Stimulated activated CD4-positive, alpha-beta T cell treated with anti-CD3 and anti-CD28 coated beads, Interleukin-12 subunit alpha, Interleukin-12 subunit beta, amount 100 ng/mL, for 48 hours (primary cell): ENCODE results near the gene KLHL36.

ENCODE experiments used
- DNase-seq, 3 donors: peaks; one replicate each; pipeline ENCODE4 v3.0.0-alpha.2; 2020; ENCODE audit warnings: low read depth in 2 of 3, low spot score in 1 of 3

The KLHL36 gene

DNA sequence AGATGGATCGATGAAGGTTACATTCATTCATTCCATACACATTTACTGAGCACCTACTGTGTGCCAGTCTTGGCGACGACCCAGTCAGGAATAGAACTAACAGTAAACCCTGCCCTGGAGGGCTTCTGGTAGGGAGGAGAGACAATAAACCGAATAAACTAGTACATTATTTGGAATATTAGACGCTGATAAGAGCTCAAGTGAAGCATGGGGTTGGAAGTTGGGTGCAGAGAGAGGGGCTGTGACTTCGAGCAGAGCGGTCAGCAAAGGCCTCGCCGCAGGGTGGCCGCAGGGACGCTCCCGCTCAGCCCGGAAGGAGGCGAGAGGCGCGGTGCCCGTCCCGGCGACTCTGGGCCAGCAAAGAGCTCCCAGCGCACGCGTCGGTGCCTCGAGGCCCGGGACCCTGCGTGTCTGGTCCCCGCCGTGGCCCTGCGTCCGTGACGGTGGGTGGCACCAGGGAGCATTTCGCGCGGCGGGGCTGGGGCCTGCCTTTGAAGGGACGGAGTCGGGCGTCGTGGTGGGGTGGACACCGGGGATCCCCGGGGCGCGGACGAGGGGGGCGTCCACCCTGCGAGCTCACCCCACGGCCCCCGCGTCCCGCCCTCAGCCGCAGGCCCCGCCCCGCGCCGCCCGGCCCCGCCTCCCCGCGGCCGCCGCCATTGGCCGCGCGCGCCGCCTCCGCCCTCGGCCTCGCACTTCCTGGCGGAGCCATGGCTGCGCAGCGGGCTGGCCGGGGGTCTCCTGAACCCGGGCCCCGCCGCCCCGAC, at the start of gene KLHL36:
Gene KLHL36, plus strand, starts transcription at position 684 of the 767 bp plus-strand sequence. CDS start 2,357 bp downstream, outside the sequence.
- DNase-seq = peak in 2 of 3 donors; percentile 59 to 61

DNA sequence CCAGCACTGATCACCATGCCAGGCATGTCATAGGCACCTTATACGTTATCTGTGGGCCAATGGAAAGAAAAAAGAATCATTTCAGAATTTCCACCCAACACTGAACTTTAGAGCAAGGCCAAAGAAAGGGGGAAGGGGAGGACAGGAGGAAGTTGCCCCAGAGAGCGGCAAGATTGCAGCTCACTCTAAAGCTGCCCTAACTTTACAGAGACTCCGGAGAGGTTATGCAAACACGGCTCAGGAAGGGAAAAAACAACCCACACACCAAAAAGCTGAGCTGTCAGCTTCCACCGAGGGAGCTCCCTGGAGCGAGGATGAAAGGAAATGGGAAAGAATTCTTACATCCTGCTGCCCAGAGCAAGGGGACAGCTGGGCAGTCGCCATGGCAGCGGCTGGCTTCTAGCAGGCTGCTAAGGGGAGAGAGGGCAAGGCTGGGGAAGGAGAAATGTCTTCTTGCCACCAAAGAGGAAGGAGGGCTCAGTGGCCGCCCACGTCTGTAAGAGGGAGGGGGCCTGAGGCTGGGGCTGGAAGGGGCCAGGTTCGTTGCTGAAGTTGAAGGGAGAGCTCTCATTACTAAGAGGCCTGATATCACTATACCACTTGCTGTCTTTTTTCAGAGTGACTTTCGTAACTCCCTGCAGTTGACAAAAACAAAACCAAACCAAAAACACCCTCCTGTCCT, 48.6 kb upstream of the KLHL36 start:
- DNase-seq = peak; percentile 62 to 73 (median 66)

DNA sequence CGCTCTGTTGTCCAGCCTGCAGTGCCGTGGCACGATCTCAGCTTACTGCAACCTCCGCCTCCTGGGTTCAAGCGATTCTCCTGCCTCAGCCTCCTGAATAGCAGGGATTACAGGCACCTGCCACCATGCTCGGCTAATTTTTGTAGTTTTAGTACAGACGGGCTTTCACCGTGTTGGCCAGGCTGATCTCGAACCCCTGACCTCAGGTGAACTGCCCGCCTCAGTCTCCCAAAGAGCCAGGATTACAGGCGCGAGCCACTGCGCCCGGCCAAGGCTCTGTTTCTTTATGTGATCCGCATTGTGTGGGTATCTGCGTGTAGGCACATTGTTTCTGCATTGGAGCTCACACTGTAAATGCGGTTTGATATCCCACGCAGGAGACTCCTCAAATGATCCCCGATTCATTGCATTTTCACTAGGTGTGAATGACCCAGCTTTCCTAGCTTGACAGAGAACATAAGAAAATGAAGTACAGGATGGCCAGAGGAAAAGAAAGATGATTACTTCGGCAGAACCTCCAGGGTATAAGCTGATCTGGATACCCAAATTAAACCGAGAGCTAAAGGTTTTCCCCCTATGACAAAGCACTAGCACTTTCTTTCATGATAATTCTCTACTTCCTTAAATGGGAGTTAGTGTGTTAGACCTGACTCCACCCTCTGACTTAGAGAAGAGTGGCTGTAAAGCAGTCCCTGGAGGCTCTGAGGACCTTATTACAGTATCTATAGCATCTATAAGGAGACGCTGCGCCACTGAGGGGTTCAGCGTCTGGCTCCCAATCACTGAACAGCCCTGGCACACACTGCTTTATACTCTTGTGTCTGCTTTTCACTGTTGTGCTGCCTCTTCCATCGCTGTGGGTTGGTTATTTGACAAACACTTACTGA, 47.7 kb upstream of the KLHL36 start:
- no peak for DNase-seq

DNA sequence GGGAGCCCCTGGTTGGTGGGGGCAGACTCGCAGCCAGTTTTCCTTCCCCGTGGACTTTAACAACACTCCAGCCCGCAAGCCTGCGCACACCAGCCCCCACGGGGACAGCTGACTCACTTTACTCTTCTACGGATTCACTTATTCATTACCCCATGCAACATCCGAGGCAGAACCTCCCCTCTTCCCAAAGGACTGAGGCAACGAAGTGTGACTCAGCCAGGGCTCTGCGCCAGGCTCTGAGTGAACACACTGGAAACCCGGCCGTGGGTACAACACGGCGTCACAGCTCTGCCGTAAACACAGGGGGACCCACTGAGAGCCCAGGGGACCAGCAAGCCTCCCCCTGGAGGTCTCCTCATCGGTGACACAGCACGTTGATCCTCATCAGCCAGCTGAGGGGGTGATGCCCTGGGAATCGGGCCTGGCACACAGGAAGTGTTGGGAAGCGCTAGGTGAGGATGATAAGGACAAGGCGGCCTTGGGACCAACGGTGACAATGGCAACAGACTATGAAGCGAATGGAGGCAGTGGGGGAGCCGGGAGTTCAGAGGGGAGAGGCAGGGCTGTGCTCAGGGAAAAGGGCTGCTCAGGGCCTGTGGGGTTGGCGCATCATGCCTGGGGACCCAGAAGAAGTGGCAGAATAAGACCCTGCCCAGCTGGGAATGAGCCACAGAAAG, 45.0 kb upstream of the KLHL36 start:
- DNase-seq = no peak

DNA sequence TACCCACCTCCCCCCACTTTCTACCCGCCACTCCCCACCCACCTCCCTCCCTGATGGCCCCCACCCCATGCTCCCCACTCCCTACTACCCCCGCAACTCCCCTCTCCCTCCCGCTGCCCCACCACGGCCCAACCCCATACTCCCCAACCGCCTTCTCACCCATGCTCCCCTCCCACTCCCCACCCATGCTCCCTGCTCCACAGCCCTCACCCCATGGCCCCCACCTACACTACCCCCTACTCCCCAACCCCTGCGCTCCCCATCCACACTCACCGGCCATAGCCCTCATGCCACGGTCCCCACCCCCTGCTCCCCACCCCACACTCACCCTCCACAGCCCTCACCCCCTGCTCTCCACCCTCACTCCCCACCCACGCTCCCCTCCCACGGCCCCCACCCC, 44.4 kb upstream of the KLHL36 start:
- no peak for DNase-seq

DNA sequence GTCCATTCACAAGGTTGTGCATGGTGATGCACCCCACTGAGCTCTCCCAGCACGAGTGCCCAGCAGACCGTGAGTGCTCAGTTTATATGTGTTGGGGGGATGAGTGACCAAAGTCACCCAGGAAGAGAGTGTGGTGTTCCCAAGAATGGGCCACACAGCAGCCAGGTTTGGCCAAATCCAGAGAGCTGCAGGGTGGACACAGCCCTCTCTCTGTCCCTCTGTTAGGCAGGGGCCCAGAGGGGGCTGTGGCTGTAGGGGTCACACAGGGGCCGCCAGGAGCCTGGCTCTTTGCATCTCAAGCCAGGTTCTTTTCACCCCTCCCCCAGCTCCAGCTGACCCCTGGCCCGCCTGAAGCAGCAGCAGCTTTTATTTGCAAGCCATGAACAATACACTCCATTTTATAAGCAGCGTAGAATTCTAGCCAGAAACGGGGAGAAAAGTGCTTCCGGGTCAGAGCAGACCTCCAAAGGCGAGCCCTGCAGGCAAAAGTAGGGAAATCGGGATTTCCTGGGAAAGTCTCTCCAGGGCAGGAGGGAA, 43.8 kb upstream of the KLHL36 start:
- DNase-seq = no peak

DNA sequence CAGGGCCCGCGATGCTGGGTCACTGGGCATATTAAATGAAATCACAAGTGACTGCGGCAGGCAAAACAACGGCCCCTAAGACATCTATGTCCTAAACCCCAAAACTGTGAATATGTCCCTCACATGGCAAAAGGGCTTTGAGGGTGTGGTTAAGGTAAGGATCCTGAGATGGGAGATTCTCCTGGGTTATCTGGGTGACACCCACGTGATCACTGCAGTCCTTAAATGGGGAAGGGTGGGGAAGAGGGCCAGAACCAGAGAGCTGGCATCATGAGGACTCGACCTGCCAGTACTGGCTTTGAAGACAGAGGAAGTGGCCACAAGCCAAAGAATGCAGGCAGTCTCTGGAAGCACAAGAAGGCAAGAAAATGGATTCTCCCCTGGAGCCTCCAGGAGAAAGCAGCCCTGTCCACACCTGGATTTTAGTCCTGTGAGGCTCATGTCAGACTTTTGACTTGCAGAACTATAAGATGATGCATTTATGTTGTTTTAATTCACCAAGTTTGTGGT, 42.9 kb upstream of the KLHL36 start:
- DNase-seq = no peak

DNA sequence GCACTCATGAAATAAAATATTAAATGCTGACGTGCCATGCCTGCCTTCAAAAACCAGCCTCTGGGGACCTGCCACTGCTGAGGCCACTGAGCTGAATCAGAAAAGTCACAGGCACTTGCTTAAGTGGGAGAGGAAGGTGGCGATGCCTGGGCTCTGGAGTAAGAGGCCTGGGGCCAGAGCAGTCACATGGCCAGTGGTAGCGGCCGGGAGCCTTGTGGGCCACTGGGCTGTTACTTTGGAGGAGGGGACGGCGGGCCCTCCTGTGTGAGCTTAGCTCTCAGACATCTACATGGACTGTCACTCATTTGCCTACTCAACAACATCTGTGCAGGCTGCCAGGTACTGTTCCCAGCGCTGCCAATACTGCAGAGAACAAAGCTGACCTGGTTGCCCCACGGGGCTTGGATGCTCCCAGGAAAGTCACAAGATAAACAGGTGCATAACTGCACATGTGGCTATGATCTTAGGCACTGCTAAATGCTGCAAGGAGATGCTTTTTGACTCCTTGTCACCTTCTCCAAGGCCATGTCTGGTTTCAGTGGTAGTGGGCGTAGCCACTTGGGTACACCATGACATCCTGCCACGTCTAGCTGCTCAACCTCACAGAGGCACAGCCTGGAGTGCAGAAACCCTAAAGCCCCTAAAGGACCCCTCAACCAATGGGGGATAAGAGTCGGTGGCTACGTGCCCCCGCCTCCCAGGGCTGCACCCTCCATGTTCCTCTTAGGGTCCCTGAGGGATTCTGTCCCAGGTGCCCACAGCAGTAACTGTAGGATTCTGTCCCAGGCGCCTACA, 42.0 kb upstream of the KLHL36 start:
- no peak for DNase-seq

DNA sequence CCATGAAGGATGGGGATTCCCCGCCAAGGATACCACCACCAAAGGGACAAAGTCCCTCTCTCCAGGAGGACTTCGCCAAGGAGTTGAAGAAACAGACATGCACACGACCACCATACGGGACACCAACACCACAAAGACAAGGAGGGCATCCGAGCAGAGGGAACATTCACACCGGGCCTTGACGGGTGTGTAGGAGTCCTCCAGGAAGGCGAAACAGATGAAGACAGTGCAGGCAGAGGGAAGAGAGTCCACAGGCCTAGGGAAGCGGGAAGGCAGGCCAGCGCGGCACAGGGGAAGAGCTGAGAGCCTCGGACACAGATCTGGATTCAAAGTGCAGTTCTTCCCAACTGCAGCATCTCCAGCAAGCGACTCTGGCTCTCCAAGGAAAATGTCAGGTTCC, 41.2 kb upstream of the KLHL36 start:
- no peak for DNase-seq

DNA sequence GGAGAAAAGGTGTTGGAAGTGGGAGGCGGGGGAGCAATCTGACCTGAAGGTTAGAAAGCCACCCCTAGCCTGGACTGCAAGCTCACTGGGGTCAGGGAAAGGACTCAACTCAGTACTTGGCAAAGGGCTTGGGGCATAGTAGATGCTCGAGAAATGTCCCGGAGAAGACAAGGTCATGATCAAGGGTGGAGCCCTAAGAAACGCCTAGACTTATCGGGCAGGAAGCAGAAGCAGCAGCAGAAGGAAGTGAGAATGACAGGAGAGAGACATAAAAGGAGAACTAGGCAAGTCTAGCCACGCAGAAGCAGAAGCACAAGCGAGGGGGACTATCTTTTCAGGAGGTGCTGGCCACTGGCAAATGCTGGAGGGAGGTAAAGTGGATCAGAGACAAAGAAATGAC, 40.6 kb upstream of the KLHL36 start:
- no peak for DNase-seq

DNA sequence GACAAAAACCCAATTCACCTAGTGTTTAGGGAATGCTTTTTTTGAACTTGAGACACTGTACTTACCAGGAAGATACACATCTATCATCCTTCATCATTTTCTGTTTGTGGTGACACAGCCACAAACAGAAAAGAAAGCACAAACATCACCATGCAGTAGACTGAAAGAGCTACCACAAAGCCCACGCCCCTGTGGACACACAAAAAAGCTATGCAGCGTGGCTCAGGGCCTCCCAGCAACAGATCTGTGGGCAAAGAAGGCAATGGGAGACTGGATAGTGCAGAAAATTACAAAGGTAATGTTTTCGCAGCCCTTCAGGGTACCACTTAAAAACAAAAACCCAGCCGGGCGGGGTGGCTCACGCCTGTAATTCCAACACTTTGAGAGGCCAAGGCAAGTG, 40.0 kb upstream of the KLHL36 start:
- DNase-seq = no peak

DNA sequence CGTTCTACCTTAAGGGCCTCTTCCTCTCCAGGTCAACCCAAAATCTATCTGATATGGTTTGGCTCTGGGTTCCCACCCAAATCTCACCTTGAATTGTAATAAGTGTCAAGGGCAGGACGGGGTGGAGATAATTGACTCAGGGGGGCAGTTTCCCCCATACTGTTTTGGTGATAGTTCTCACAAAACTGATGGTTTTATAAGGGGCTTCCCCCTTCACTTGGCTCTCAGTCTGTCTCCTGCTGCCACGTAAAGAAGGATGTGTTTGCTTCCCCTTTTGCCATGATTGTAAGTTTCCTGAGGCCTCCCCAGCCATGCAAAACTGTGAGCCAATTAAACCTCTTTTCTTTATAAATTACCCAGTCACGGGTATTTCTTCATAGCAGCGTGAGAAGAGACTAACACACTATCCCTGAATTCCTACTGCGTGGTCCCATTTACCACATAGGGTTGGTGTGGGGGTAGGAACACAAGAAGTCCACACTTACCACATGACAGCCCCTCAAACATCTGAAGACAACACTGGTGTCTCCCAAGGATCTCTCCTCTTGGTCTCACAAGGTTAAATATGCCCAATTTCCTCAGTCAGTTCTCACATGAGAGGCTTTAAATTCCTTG, 38.6 kb upstream of the KLHL36 start:
- no peak for DNase-seq

DNA sequence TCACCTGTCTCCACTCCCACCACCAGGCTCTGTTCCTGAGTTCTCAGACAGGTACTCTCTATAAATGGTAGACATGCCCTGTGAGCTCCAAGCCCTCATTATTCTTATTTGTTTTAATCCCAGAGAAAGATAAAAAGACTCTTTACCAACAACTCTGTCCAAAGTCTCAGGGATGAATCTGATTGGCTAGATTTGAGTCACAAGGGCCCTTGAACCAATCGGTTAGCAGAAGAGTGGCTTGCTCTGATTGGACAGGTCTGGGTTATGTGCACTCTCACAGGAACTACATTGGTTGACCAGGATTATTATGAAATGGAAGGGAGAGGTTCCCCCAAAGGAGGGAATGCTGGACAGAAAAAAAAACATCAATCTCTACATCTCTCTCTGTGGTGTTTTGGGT, 37.9 kb upstream of the KLHL36 start:
- DNase-seq = no peak

DNA sequence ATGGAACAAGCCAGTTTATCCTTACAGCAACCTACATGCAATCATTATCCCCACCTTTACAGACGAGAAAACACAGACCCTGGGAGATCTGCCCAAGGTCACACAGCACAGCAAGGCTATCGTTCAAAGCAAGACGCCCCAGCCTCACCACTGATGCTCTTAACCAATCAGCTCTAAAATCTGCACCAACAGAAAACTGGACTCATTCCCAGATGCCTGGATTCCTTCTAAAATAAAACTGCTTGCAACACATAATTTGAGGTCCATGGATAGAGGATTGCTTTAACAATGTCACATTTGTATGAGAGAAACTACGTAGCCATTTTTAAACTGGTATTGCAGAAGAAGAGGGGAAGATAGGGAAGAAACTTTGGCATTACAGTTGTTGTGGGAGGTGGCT, 37.3 kb upstream of the KLHL36 start:
- DNase-seq = no peak

DNA sequence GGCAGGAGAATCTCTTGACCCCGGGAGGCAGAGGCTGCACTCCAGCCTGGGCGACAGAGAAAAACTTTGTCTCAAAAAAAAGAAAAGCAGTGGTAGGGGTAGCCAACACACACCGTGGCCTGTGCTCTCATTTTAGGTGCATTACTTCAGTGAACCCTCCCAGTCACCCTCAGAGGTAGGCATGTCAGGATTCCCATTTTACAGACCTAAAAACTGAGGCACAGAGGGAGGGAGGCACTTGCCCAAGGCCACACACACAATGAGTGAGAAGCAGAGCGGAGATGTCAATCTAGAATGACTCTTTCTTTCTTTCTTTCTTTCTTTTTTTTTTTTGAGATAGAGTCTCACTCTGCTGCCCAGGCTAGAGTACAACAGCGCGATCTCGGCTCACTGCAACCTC, 35.6 kb upstream of the KLHL36 start:
- DNase-seq = no peak

DNA sequence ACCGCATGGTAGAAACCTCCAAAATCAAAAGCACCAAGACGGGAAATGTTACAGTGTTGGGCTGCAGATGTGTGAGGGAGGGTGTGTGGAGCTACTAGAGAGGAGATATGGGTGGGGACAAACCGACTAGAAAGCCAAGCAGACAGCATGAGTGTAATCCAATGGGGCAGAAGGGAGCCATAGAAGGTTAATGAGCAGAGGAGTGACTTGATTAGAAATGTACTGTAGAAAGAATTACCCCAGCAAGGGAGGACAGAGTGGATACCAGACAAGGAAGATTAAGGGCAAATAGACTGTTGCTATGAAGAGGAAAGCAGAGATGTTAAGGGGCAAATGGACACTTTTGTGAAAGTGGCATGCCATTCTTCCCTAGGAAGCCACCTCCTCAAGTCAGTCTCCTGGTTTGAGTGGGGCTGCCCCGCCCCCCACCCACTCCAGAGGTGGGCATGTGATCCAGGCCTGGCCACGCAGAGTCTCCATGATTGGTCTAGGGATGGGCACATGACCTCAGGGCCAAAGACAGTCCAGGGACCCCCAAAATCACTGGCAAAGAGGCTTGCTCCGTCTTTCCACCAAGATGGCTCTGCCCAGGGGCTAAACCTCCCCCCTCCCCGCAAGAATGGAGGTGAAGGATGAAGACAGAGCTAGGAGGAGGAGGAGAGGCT, 34.8 kb upstream of the KLHL36 start:
- DNase-seq = no peak

DNA sequence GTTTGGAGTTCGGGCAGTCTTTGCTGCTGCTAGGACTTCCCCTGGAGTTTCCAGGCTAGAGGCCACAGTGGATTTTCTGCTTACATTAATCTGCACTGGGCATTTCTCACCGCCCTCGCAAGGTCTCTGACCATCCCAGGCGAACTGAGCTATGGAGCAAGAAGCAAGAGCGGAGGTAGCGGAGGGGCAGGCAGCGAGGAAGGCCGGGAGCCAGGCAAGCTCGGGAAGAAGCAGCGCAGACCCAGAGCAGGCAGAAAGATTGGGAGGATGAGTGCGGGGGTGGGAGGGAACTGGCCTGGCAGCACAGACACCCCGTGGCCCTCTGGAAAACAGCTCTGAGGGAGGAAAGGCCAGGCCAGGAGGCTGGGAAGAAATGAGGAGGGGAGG, 34.2 kb upstream of the KLHL36 start:
- DNase-seq = no peak

DNA sequence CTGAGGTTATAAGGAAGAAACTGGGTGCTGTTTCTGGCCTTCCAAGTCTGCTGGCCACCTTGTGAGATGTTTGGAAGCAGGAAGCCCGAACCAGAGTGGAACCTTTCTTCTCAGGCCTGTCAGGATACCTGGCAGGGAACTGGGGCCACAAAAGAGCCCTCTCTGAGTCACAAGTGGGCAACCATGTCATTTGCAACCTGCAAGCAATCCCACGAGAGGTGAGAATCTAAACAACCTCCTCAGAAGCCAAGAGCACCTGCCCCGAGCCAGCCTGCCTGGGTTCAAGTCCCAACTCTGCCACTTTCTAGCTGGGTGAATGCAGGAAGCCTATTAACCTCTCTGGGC, 33.7 kb upstream of the KLHL36 start:
- DNase-seq = no peak
